Measurements from ENCODE around the gene AKAP6. TPM values are rescaled to one million over a fixed set of nuclear protein-coding genes. Genes with fewer than 3 reads are reported as not detected.

The AKAP6 gene
- total and polyA plus RNA-seq, 2 of the 8 experiments (the other 6 are each of a cell fraction or from before 2014, with no cell fraction given) = 0.09 to 0.89 TPM

GRCh38 chr14:32476532-32476931 lies 147.4 kb downstream of the AKAP6 start:
- H2BK12ac ChIP-seq (ENCODE audit: low read depth, low read length) = no peak overlapping the region
- TF ChIP-seq KDM4A (IDR thresholded peaks at IDR 0.05; ENCODE audit: low read depth, low read length, severe bottlenecking) = no peak
- no peak for TF ChIP-seq NRF1 (IDR thresholded peaks at IDR 0.05; ENCODE audit: low read depth, low read length)
- no peaks in the 10 kb centered on the region for H3K36me3 ChIP-seq (ENCODE audit: control insufficient read depth in 2 of 4, insufficient read depth in 4 of 4, low read length in 3 of 4)
- H2AK5ac ChIP-seq (ENCODE audit: low read depth, low read length) = no peak overlapping the region
- H2BK120ac ChIP-seq (replicated peaks; ENCODE audit: low read depth, low read length) = no peak overlapping the region
- no peaks in the 10 kb centered on the region for H3K79me1 ChIP-seq (ENCODE audit: low read depth, low read length)
- no peak overlapping the region for H4K5ac ChIP-seq (ENCODE audit: insufficient read length, low read depth, low read length)
- no peak overlapping the region for H3K4ac ChIP-seq (replicated peaks; ENCODE audit: insufficient read length, low read depth, low read length)
- no peak overlapping the region for H3K23ac ChIP-seq (ENCODE audit: insufficient read length)
- no peak overlapping the region for H2BK15ac ChIP-seq (ENCODE audit: low read length)
- no peak overlapping the region for H3K18ac ChIP-seq (ENCODE audit: extremely low read depth, low read length)
- H2BK5ac ChIP-seq (ENCODE audit: low read depth, low read length) = no peak overlapping the region
- no peak overlapping the region for H4K8ac ChIP-seq (ENCODE audit: extremely low read depth, insufficient read depth, low read length)
- WGBS, 2 experiments (ENCODE audit: extremely low coverage in 1 of 2, insufficient coverage in 1 of 2, insufficient read length in 1 of 2, insufficient replicate concordance in 2 of 2, low coverage in 1 of 2, low lambda C conversion rate in 2 of 2, missing lambda C conversion rate in 1 of 2) = 80% methylated on average over 4 of the region's 4 CpGs; no CpG with 5 or more reads in 1 of the 2 experiments
- H3K4me2 ChIP-seq (ENCODE audit: insufficient read depth in 1 of 2, low read depth in 2 of 2, low read length in 2 of 2) = no peak overlapping the region
- no peak overlapping the region for H2BK20ac ChIP-seq (ENCODE audit: low read length)
- H3K27ac ChIP-seq (ENCODE audit: low read depth, low read length) = no peak overlapping the region
- no peaks in the 10 kb centered on the region for H4K20me1 ChIP-seq (replicated peaks in 1 of 2; ENCODE audit: control insufficient read depth in 1 of 2, insufficient read depth in 2 of 2, low read length in 2 of 2)
- CTCF ChIA-PET (ENCODE audit: partially characterized antibody) = interaction anchor here (1.3 to 1.6 kb wide), 3 partner anchors 15 to 26 kb away, joined by 3 to 4 read pairs (median 3); no protein-coding TSS in a partner anchor
- H3K9ac ChIP-seq (replicated peaks in 1 of 4; ENCODE audit: extremely low read depth in 1 of 4, low read depth in 3 of 4, low read length in 3 of 4) = no peak overlapping the region
- DNase-seq (ENCODE audit: low read depth in 1 of 2, low spot score in 2 of 2) (no peak), FAIRE-seq (no peak)
- no peak overlapping the region for H3K4me3 ChIP-seq (ENCODE audit: extremely low read depth in 1 of 4, insufficient read depth in 2 of 4, low read depth in 3 of 4, low read length in 4 of 4)
- POLR2A ChIA-PET (ENCODE audit: partially characterized antibody) = no interaction called here
- no peak overlapping the region for H3K14ac ChIP-seq (ENCODE audit: insufficient read length)
- peaks cover 0 to 9% (median 3%) of the 10 kb centered on the region in 4 experiments; a peak in 3 of 7 replicates for H3K4me1 ChIP-seq (replicated peaks in 1 of 4; ENCODE audit: control insufficient read depth in 3 of 4, insufficient read depth in 4 of 4, low read length in 3 of 4)
- H3K9me3 ChIP-seq (ENCODE audit: insufficient read depth in 2 of 2, low read depth in 1 of 2, low read length in 1 of 2) = no peaks in the 10 kb centered on the region
- H3K56ac ChIP-seq (replicated peaks; ENCODE audit: insufficient read length, low read depth, low read length) = no peak overlapping the region
- no peak overlapping the region for H2AFZ ChIP-seq (ENCODE audit: low read length)
- no peaks in the 10 kb centered on the region for H3K79me2 ChIP-seq (ENCODE audit: control insufficient read depth in 1 of 2, insufficient read depth in 2 of 2, low read length in 2 of 2)
- no peak overlapping the region for H4K91ac ChIP-seq (replicated peaks; ENCODE audit: insufficient read length, low read length)
- no peaks in the 10 kb centered on the region for H3K23me2 ChIP-seq (ENCODE audit: low read depth, low read length)
- no peaks in the 10 kb centered on the region for H3K27me3 ChIP-seq (replicated peaks in 1 of 4; ENCODE audit: control insufficient read depth in 3 of 4, extremely low read depth in 1 of 4, insufficient read depth in 3 of 4, low read length in 3 of 4)
